Osteoblast (primary cell): ENCODE measurements around the gene CRYZL1. TPM values are rescaled to one million over a fixed set of nuclear protein-coding genes. Genes with fewer than 3 reads are reported as not detected.

Source experiments
- DNase-seq: peaks from one replicate; pipeline ENCODE4 v3.0.0; 2011; ENCODE audit warnings: low spot score, mixed read lengths; ENCODE audit not compliant: insufficient read length; ENCODE audit errors: missing footprints
- H2AFZ ChIP-seq: 2 replicates; pipeline ENCODE4 v1.6.0; 2011; ENCODE audit warnings: mild to moderate bottlenecking, low read length
- H3K27ac ChIP-seq: 2 replicates; pipeline ENCODE4 v1.5.1; 2011; ENCODE audit warnings: mild to moderate bottlenecking, low read depth, low read length, moderate library complexity
- H3K27me3 ChIP-seq: 2 replicates; pipeline ENCODE4 v1.6.0; 2012; ENCODE audit warnings: mild to moderate bottlenecking, control low read depth, inconsistent platforms, low read length, moderate library complexity; ENCODE audit not compliant: insufficient read depth
- H3K36me3 ChIP-seq: 2 replicates; pipeline ENCODE4 v1.5.1; 2011; ENCODE audit warnings: mild to moderate bottlenecking, low read length, control low read depth, moderate library complexity; ENCODE audit not compliant: insufficient read depth
- H3K4me1 ChIP-seq: 2 replicates; pipeline ENCODE4 v1.5.1; 2011; ENCODE audit warnings: mild to moderate bottlenecking, low read length, control low read depth, moderate library complexity; ENCODE audit not compliant: insufficient read depth
- H3K4me2 ChIP-seq: 2 replicates; pipeline ENCODE4 v1.6.0; 2011; ENCODE audit warnings: mild to moderate bottlenecking, low read length; ENCODE audit not compliant: insufficient read depth
- H3K4me3 ChIP-seq: fragments of 200-600 bp; sonication (generic); 3 replicates; pipeline ENCODE4 v1.5.1; 2012; ENCODE audit warnings: mild to moderate bottlenecking, low read length, inconsistent platforms; ENCODE audit not compliant: insufficient read depth
- H3K79me2 ChIP-seq: 2 replicates; pipeline ENCODE4 v1.6.0; 2012; ENCODE audit warnings: mild to moderate bottlenecking, low read length, control low read depth, inconsistent platforms; ENCODE audit not compliant: insufficient read depth
- H3K9me3 ChIP-seq: 2 replicates; pipeline ENCODE4 v1.5.1; 2011; ENCODE audit warnings: low read depth, low read length, control low read depth
- H4K20me1 ChIP-seq: 2 replicates; pipeline ENCODE4 v1.6.0; 2012; ENCODE audit warnings: mild to moderate bottlenecking, low read length, control low read depth; ENCODE audit not compliant: insufficient read depth
- CTCF ChIP-seq: IDR thresholded peaks from 2 replicates; pipeline ENCODE4 v1.5.1; 2011; ENCODE audit warnings: mild to moderate bottlenecking, low read depth, low read length, moderate library complexity; ENCODE audit errors: extremely low read depth
- total RNA-seq: library from RNA; depleted of rRNA; stranded (reverse); fragments of >200 nt; gene quantifications from 2 replicates; pipeline ENCODE4 v1.2.3, GENCODE V29; 2012

The CRYZL1 gene
- total RNA-seq, 1 donor: 28.6 TPM

- Histone ChIP-seq H3K4me2 (no peak overlapping the region), H4K20me1 (peaks cover 73% of the 10 kb centered on the region), H3K4me3 (no peak overlapping the region), H3K27me3 (no peaks in the 10 kb centered on the region), H3K9me3 (no peaks in the 10 kb centered on the region), H3K36me3 (peaks cover 85% of the 10 kb centered on the region), H3K27ac (no peak overlapping the region), H3K79me2 (peaks cover 100% of the 10 kb centered on the region), H2AFZ (no peak overlapping the region), H3K4me1 (peaks cover 6% of the 10 kb centered on the region)
- no peak for TF ChIP-seq CTCF
- DNase-seq: peak; percentile 54
These were observed 91.4 kb downstream of the CRYZL1 start for GRCh38 chr21:33549848-33550771.

- Histone ChIP-seq H4K20me1 (peaks cover 55% of the 10 kb centered on the region), H3K4me1 (peaks cover 16% of the 10 kb centered on the region), H3K36me3 (peaks cover 47% of the 10 kb centered on the region)
These were observed 95.5 kb downstream of the CRYZL1 start for GRCh38 chr21:33546086-33546485.

GRCh38 chr21:33544451-33545195, 96.9 kb downstream of the CRYZL1 start:
- H4K20me1 ChIP-seq: peaks cover 41% of the 10 kb centered on the region
- no peaks in the 10 kb centered on the region for H3K9me3 ChIP-seq
- H2AFZ ChIP-seq: no peak overlapping the region
- H3K4me1 ChIP-seq: peaks cover 29% of the 10 kb centered on the region
- peak overlapping the region; percentile 100 for H3K27ac ChIP-seq
- peaks cover 84% of the 10 kb centered on the region for H3K79me2 ChIP-seq
- H3K4me2 ChIP-seq: peak overlapping the region; percentile 85
- TF ChIP-seq CTCF: no peak
- H3K4me3 ChIP-seq: peak overlapping the region; percentile 86
- DNase-seq: no peak
- H3K36me3 ChIP-seq: peaks cover 32% of the 10 kb centered on the region
- no peaks in the 10 kb centered on the region for H3K27me3 ChIP-seq

More at GRCh38 chr21:33546086-33546485, 95.5 kb downstream of the CRYZL1 start:
- no peak for TF ChIP-seq CTCF
- DNase-seq: peak; percentile 42
- peak overlapping the region; percentile 85 for H3K4me2 ChIP-seq
- no peaks in the 10 kb centered on the region for H3K9me3 ChIP-seq
- no peaks in the 10 kb centered on the region for H3K27me3 ChIP-seq
- H2AFZ ChIP-seq: no peak overlapping the region
- no peak overlapping the region for H3K4me3 ChIP-seq
- peaks cover 91% of the 10 kb centered on the region for H3K79me2 ChIP-seq
- peak overlapping the region; percentile 100 for H3K27ac ChIP-seq
